Gastroesophageal sphincter (tissue), 3 donors: ENCODE measurements around the gene EPHA2.

Experiments
- CTCF ChIP-seq, 4 experiments: fragments of 200-600 bp in 2 of 4; fragments of 450-650 bp in 2 of 4; sonication (generic) in 1 of 4; IDR thresholded peaks; one replicate each; pipeline ENCODE4 v1.5.1; 2017 to 2019; ENCODE audit warnings: antibody characterized with exemption in 4 of 4, mild to moderate bottlenecking in 2 of 4, moderate library complexity in 2 of 4
- EP300 ChIP-seq: sonication (generic); formaldehyde crosslinking; IDR thresholded peaks from one replicate; pipeline ENCODE4 v1.6.1; 2017; ENCODE audit warnings: antibody characterized with exemption, mild to moderate bottlenecking
- POLR2A ChIP-seq, 2 donors: fragments of 450-650 bp; IDR thresholded peaks; one replicate each; pipeline ENCODE4 v1.6.1; 2017; ENCODE audit warnings: antibody characterized with exemption in 2 of 2, mild to moderate bottlenecking in 2 of 2, moderate library complexity in 1 of 2
- POLR2AphosphoS5 ChIP-seq: sonication (generic); formaldehyde crosslinking; IDR thresholded peaks from one replicate; pipeline ENCODE4 v1.6.1; 2017; ENCODE audit warnings: antibody characterized with exemption

- no peak for TF ChIP-seq CTCF (IDR thresholded peaks at IDR 0.05)
- TF ChIP-seq EP300, result no peak
- no peak for TF ChIP-seq POLR2AphosphoS5
- TF ChIP-seq POLR2A (IDR thresholded peaks at IDR 0.05), result no peak
Measured at GRCh38 chr1:16151995-16152384, 3.9 kb downstream of the EPHA2 start.
